ENCODE results near the gene ADCY2.

ADCY2 gene

GRCh38 chr5:7801891-7802614 is 406.1 kb downstream of the ADCY2 start:
- DNase-seq = no peak

DNA sequence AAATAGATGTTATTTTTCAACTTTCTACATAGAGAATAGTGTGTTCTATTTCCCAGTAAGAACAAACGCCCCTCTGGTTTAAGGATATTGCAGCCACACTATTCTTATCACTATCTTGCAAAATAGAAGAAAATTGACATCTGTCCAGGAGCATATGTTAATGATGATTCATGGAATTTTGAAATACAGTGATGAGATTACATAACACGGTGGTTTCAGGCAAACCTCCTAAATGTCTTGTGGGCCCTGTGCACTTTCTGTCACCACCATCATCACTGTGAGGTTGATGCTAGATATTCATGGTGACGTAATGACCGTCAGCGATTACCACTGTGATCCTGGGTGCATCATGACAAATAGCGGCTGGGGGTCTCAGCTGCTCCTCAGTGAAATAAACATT is 406.9 kb downstream of the ADCY2 start:
- no peak for DNase-seq

DNA sequence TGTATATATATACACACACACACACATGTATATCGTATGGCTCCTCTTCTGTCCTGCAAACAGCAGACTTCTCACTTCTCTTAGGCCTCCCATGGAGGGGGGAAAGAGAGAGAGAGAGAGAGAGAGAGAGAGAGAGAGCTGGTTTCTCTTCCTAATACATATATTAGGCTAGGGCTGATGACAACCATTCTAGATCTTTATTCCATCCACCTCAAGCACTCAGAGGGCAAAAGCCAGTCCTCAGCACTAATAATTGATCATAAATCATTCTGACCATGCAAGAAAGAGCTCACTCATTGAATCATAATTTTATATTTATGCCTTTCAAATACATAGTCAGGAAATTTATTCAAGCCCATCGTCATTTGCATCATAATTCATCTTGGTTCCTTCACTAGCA is 408.0 kb downstream of the ADCY2 start:
- DNase-seq = no peak

GRCh38 chr5:7805379-7805778 is 409.4 kb downstream of the ADCY2 start:
- DNase-seq = no peak

- no peak for DNase-seq
These were observed 413.1 kb downstream of the ADCY2 start for GRCh38 chr5:7808998-7809397.

- DNase-seq = no peak
These were observed 415.8 kb downstream of the ADCY2 start for GRCh38 chr5:7811715-7812114.

DNA sequence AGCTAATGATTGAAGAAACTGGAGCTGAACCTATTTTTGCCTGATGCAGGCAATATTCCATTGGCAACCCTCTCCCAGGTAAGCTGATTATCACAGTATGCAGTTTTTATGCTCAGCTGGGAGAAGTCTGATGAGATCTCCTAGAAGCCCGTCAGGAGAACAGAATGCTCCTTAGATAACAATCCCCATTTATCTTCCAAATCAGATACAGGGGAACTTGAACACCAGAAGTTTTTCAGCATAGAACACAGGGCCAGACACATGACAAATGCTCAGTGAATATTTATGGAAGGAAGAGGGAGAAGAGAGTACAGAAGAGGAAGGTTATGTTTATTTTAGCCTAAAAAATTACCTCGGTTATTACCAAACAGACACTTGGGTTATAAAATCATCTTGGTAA is 417.1 kb downstream of the ADCY2 start:
- DNase-seq = no peak

GRCh38 chr5:7813576-7813975 is 417.6 kb downstream of the ADCY2 start:
- no peak for DNase-seq

DNA sequence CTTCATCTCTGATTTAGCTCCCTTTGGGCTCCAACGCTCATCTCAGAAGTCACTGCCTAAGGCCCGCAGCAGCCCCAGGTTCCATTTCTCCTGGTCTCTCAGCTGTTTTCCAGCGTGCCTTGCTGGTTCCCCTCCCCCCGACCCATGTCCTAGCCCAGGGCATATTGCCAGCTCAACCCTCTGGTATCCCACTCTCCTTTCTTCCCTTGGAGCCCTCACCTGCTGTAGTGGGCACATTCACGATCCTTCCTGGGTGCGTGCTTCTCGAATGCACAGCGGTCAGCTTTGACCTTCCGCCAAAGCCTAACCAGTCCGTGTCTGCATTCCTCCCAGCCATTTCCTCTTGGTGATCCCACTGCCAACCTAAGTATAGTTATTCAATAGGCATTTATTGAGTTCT is 418.9 kb downstream of the ADCY2 start:
- no peak for DNase-seq

- DNase-seq = peak; percentile 77 to 82
These were observed 420.1 kb downstream of the ADCY2 start for GRCh38 chr5:7815892-7816534.

DNA sequence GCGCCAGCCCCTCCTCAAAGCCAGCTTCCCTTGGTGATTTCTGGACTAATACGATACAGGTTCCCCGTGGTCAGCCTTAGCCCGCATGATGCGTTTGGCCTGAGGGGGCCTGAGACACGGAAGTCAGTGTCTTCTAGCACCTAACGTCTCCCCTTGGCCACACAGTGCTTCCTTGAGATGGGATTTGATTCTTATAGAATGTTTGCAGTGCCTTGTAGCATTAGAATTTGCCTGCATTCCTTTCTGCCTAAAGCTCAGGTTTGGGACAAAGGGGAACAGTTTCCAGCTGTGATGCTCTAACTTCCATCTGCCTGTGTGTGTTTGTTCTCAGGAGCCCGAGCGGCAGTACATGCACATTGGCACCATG is 420.6 kb downstream of the ADCY2 start:
- DNase-seq = no peak

DNA sequence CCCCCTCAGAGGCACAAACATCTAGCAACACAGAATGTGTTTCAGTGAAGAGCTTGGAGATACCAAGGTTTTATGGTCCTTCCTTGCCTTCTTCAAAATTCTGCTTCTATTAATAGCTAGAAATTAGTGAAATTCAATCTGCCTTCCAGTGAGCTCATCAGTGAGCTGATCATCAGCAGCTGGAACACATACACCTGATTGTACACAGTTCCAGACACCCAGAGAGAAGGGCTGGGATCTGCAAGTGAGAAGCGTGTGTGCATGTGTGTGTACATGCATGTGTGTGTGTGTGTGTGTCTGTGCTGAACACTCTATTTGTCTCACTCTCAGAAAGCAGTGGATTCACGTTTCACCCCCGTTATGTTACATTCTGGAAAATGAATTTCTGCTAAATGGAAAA is 426.5 kb downstream of the ADCY2 start:
- DNase-seq = no peak

GRCh38 chr5:7823594-7823993 is 427.7 kb downstream of the ADCY2 start:
- DNase-seq = no peak

- no peak for DNase-seq
These were observed 429.1 kb downstream of the ADCY2 start for GRCh38 chr5:7824995-7825394.

DNA sequence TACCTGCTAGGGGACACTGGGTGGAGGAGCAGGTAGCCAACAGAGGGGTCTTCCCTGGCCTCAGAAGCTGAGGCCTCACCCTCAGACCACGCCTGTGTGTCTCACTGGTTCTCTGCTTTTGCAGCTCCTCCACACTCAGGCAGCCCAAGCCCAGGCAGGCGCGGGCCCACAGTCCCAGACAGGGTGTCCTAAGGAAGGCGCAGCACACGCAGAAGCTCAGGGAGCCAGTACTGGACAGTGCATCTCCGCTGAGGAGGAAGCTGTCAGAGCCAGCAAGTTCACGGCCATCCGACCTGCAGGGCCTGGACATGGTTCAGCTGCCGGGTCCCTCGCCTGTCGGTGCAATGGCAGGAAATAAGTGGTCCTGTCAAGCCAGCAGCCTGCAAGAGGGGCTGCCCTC is 429.7 kb downstream of the ADCY2 start:
- no peak for DNase-seq

DNA sequence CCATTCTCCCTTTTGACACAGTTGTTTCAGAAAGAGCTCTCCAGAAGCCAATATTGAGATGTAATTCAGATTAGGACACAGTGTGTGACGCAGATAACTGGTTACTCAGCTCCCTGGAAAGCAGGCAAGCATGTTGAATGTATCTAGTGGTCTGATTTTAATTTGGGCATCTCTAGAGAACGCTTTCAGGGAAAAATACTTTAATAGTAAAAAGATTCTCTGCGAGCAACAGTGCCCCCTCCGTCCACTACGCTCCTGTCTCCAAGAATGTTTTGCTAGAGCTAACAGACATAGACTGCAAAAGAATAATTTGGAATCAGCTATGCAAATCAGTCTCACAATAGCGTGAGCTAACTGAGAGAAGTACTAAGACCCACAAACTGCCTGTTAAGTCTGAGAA is 431.7 kb downstream of the ADCY2 start:
- DNase-seq = no peak

DNA sequence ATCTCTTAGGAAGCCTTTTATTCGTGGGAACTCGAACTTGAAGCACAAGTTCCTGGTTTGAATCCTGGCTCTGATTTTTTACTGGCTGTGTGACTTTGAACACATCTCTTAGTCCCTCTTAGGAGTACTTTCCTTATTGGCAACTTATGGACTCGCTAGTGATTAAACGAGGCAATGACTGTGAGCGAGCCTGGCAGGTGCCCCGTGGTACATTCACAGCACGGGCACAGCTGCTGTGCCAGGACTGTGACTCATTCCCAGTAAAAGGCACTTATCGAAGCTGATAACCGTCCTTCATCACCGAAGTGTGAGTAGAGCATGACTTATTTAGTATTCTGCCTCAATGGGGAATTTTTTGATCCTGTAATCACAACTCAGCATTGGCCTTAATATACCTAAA is 432.3 kb downstream of the ADCY2 start:
- no peak for DNase-seq

- DNase-seq = no peak
These were observed 439.0 kb downstream of the ADCY2 start for GRCh38 chr5:7834982-7835381.

DNA sequence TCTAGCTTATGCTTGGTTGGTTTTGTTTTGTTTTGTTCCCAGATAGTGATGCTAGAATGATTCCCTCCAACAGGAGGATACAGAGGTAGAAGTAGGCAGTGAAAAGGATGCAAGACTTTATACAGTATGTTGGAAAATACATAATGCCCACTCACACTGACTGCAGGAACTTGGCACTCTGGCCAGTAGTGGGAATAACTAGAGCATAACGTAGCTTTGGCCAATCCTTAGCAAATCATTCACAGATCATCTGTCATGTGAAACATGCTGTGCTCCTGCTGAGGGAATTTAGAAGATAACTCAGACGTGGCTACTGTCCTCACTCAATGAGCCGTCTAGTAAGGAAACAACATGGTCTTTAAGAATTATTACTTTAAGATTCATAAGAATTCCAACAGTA is 441.5 kb downstream of the ADCY2 start:
- no peak for DNase-seq

DNA sequence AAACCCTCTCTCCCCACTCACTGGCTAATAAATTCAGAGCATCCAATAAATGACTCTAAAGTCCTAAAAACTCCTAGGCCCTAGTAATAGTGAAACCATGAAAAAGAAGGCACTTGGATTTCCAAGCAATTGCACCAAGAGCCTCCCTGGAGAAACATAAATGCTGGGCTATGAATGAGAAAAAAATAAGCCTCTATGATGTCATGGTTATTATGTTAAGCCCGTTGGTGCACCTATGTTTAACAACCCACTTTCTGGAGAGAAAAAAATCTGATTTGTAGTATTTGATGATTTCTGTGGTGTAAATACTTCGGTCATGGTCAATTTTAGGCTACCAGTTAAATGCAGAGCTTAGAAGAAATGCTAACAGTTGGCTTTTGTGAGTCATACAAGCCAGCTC is 446.6 kb downstream of the ADCY2 start:
- no peak for DNase-seq

DNA sequence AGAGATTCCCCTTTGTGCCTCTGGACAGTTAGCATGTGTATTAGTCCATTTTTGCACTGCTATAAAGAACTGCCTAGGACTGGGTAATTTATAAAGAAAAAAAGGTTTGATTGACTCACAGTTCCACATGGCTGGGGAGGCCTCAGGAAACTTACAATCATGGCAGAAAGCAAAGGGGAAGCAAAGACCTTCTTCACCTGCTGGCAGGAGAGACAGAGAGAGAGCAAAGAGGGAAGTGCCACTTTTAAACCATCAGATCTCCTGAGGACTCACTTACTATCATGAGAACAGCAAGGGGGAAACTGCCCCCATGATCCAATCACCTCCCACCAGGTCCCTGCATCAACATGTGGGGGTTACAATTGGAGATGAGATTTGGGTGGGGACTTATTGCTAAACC is 449.0 kb downstream of the ADCY2 start:
- no peak for DNase-seq

GRCh38 chr5:7845557-7845956 is 449.6 kb downstream of the ADCY2 start:
- no peak for DNase-seq

DNA sequence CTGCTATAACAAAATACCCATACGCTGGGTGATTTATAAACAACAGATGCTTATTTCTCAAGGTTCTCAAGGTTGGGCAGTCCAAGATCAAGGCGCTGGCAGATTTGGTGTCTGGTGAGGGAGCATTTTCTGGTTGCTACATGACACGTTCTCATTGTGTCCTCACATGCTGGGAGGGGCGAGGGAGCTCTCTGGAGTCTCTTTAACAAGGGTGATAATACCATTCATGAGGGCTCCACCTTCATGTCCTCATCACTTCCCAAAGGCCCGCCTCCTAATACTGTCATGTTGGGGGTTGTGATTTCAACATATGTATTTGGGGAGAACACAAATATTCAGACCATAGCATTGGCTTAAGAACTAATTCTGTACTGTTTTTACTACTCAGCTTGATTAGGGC is 450.4 kb downstream of the ADCY2 start:
- DNase-seq = no peak

DNA sequence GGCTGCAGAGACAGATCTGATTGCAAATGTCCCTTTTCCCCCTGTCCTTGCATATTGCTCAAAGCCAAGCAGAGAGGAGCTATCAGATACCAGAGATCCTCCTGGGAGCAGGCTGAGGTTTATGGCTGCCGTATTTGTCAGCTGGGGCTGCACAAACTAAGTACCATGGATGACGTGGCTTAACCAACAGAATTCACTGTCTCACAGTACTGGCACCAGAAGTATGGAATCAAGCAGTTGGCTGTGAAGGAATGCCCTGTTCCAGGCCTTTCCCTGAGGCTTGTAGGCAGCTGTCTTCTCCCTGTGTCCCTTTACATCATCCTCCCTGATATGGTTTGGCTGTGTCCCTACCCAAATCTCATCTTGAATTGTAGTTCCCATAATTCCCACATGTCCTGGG is 452.4 kb downstream of the ADCY2 start:
- DNase-seq = no peak
